Endothelial cell (in vitro differentiated cells): ENCODE measurements around the gene CCDC138. TPM values are rescaled to one million over a fixed set of nuclear protein-coding genes. Genes with fewer than 3 reads are reported as not detected.

Experiments
- DNase-seq: peaks from one replicate; pipeline ENCODE4 v3.0.0; 2021; ENCODE audit warnings: low spot score
- H3K27ac Mint-ChIP-seq: one replicate; pipeline ENCODE4 v1.8.0; 2021; ENCODE audit warnings: mixed read lengths, inconsistent platforms; ENCODE audit not compliant: unreplicated experiment
- H3K27me3 Mint-ChIP-seq: one replicate; pipeline ENCODE4 v1.8.0; 2021; ENCODE audit warnings: mild to moderate bottlenecking, moderate library complexity, mixed read lengths, inconsistent platforms; ENCODE audit not compliant: unreplicated experiment
- H3K36me3 Mint-ChIP-seq: one replicate; pipeline ENCODE4 v1.8.0; 2021; ENCODE audit warnings: mild to moderate bottlenecking, low read depth, mixed read lengths, inconsistent platforms; ENCODE audit not compliant: unreplicated experiment
- H3K4me1 Mint-ChIP-seq: one replicate; pipeline ENCODE4 v1.8.0; 2021; ENCODE audit warnings: mild to moderate bottlenecking, mixed read lengths, inconsistent platforms; ENCODE audit not compliant: unreplicated experiment
- H3K4me3 Mint-ChIP-seq: one replicate; pipeline ENCODE4 v1.8.0; 2021; ENCODE audit warnings: mild to moderate bottlenecking, mixed read lengths, inconsistent platforms; ENCODE audit not compliant: unreplicated experiment
- H3K9me3 Mint-ChIP-seq: one replicate; pipeline ENCODE4 v1.8.0; 2021; ENCODE audit warnings: mixed read lengths, inconsistent platforms; ENCODE audit not compliant: unreplicated experiment
- total RNA-seq: library from RNA; stranded (reverse); fragmentation: NEBNext Ultra II Directional; extraction: Animal tissue kit (Norgen Biotek cat#: 25700); gene quantifications from one replicate; pipeline ENCODE4 v1.2.1, GENCODE V29; 2021; ENCODE audit not compliant: unreplicated experiment
- TF ChIP-seq, protein P1 (sequence below): fragments of 200-600 bp; sonication (generic); IDR thresholded peaks from one replicate; pipeline ENCODE4 v1.5.0; 2021; ENCODE audit warnings: antibody characterized with exemption; ENCODE audit not compliant: unreplicated experiment

The CCDC138 gene
- total RNA-seq, 1 donor from 2014 or later: 7.6 TPM

GRCh38 chr2:108806371-108807113 lies 20.0 kb downstream of the CCDC138 start:
- TF ChIP-seq, protein P1, sequence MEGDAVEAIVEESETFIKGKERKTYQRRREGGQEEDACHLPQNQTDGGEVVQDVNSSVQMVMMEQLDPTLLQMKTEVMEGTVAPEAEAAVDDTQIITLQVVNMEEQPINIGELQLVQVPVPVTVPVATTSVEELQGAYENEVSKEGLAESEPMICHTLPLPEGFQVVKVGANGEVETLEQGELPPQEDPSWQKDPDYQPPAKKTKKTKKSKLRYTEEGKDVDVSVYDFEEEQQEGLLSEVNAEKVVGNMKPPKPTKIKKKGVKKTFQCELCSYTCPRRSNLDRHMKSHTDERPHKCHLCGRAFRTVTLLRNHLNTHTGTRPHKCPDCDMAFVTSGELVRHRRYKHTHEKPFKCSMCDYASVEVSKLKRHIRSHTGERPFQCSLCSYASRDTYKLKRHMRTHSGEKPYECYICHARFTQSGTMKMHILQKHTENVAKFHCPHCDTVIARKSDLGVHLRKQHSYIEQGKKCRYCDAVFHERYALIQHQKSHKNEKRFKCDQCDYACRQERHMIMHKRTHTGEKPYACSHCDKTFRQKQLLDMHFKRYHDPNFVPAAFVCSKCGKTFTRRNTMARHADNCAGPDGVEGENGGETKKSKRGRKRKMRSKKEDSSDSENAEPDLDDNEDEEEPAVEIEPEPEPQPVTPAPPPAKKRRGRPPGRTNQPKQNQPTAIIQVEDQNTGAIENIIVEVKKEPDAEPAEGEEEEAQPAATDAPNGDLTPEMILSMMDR: no peak
- Mint-ChIP-seq H3K4me1 (no peaks in the 10 kb centered on the region), H3K4me3 (no peak overlapping the region), H3K27ac (no peak overlapping the region), H3K9me3 (peaks cover 9% of the 10 kb centered on the region), H3K27me3 (no peaks in the 10 kb centered on the region), H3K36me3 (peaks cover 28% of the 10 kb centered on the region)
- no peak for DNase-seq

DNA sequence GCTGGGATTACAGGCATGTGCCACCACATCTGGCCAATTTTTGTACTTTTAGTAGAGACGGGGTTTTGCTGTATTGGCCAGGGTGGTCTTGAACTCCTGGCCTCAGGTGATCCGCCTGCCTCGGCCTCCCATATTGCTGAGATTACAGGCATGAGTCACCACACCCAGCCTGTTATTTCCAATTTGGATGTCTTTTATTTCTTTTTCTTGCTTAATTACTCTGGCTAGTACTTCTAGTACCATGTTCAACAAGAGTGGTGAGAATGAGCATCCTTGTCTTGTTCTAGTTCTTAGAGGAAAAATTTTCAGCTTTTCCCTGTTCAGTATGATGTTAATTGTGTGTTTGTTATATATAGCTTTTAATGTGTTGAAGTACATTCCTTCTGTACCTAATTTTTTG lies 23.4 kb downstream of the CCDC138 start:
- TF ChIP-seq, protein P1: no peak
- peaks cover 9% of the 10 kb centered on the region for H3K9me3 Mint-ChIP-seq
- H3K4me1 Mint-ChIP-seq: no peaks in the 10 kb centered on the region
- H3K4me3 Mint-ChIP-seq: peak overlapping the region; percentile 8
- peaks cover 36% of the 10 kb centered on the region for H3K36me3 Mint-ChIP-seq
- no peak for DNase-seq
- no peak overlapping the region for H3K27ac Mint-ChIP-seq
- no peaks in the 10 kb centered on the region for H3K27me3 Mint-ChIP-seq

DNA sequence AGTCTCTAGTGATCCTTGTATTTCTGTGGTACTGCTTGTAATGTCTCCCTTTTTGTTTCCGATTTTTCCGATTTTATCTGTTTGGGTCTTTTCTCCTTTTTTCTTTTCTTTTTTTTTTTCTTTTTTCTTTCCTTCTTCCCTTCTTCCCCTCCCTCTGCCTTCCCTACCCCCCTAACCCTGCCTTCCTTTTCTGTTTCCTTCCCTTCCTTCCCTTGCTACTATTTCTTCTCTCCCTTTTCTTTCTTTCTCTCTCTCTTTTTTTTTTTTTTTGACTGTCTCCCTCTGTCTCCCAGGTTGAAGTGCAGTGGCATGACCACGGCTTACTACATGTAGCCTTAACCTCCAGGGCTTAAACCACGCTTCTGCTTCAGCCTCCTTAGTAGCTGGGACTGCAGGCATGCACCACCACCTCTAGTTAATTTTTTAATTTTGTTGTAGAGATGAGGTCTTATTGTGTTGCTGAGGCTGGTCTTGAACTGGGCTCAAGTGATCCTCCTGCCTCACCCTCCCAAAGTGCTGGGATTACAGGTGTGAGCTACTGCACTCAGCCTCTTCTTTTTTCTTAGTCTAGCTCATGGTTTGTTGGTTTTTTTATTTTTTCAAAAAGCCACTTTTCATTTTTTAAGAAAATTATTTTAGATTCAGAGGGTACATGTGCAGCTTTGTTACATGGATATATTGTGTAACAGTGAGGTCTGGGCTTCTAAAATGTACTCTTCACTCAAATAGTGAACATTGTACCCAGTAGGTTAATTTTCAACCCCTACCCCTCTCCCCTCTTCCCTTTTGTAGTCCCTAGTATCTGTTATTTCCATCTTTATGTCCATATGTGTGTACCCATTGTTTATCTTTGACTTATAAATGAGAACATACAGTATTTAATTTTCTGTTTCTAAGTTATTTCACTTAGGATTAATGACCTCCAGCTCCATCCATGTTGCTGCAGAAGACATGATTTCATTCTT lies 24.7 kb downstream of the CCDC138 start:
- DNase-seq: no peak
- H3K27me3 Mint-ChIP-seq: no peaks in the 10 kb centered on the region
- no peak overlapping the region for H3K27ac Mint-ChIP-seq
- H3K36me3 Mint-ChIP-seq: peaks cover 40% of the 10 kb centered on the region
- no peaks in the 10 kb centered on the region for H3K4me1 Mint-ChIP-seq
- TF ChIP-seq, protein P1: no peak
- no peak overlapping the region for H3K4me3 Mint-ChIP-seq
- peaks cover 9% of the 10 kb centered on the region for H3K9me3 Mint-ChIP-seq

- Mint-ChIP-seq H3K4me3 (no peak overlapping the region), H3K27ac (no peak overlapping the region), H3K27me3 (no peaks in the 10 kb centered on the region), H3K36me3 (peaks cover 30% of the 10 kb centered on the region), H3K9me3 (peaks cover 9% of the 10 kb centered on the region), H3K4me1 (no peaks in the 10 kb centered on the region)
- no peak for DNase-seq
- TF ChIP-seq, protein P1: no peak
These were observed 27.2 kb downstream of the CCDC138 start for GRCh38 chr2:108813732-108814131.
